HEK293 (cell line): ENCODE measurements around the gene ARMC3.

Source experiments
- CTCF ChIA-PET: fragments of 350-600 bp; formaldehyde crosslinking; extraction: SDS; loops from one replicate; lab custom pipeline; 2021; ENCODE audit warnings: antibody characterized with exemption; lab: Yijun Ruan, JAX
- POLR2A ChIA-PET: fragments of 300-600 bp; formaldehyde crosslinking; extraction: SDS; loops from one replicate; lab custom pipeline; 2020; ENCODE audit warnings: antibody characterized with exemption, inconsistent platforms; lab: Yijun Ruan, JAX
- H3K27ac ChIP-seq: fragments of 200-500 bp; sonication (Bioruptor generic); 2 replicates; pipeline ENCODE4 v1.5.1; 2014; ENCODE audit warnings: low read depth, low read length, control low read depth, inconsistent platforms; ENCODE audit errors: extremely low read depth
- H3K36me3 ChIP-seq, 2 experiments: fragments of 200-500 bp in 1 of 2; sonication (Bioruptor generic) in 1 of 2; 1 replicate in 1 of 2; 2 replicates in 1 of 2; pipeline ENCODE4 v1.5.1; 2014 to 2017; ENCODE audit warnings: inconsistent platforms in 2 of 2, low read length in 2 of 2; ENCODE audit not compliant: control insufficient read depth in 2 of 2, insufficient read depth in 1 of 2
- H3K4me1 ChIP-seq: fragments of 200-500 bp; sonication (Bioruptor generic); 2 replicates; pipeline ENCODE4 v1.5.1; 2014; ENCODE audit warnings: mild to moderate bottlenecking, low read length, inconsistent platforms; ENCODE audit not compliant: control insufficient read depth, insufficient read depth
- H3K4me3 ChIP-seq: 2 replicates; pipeline ENCODE4 v1.5.1; 2011; ENCODE audit warnings: low read depth, mild to moderate bottlenecking, control low read depth, low read length, moderate library complexity
- H3K9me3 ChIP-seq: fragments of 200-500 bp; sonication (Bioruptor generic); 2 replicates; pipeline ENCODE4 v1.5.1; 2014; ENCODE audit warnings: low read depth, low read length, inconsistent platforms; ENCODE audit not compliant: control insufficient read depth, insufficient read depth
- FEZF1 ChIP-seq: fragments of 450-650 bp; formaldehyde crosslinking; IDR thresholded peaks from 2 replicates; pipeline ENCODE4 v1.5.1; 2016; ENCODE audit warnings: missing biosample characterization, missing genetic modification characterization
- KLF16 ChIP-seq: fragments of 450-650 bp; formaldehyde crosslinking; IDR thresholded peaks from 2 replicates; pipeline ENCODE4 v1.5.1; 2017; ENCODE audit warnings: missing biosample characterization, missing genetic modification characterization
- PRDM4 ChIP-seq: fragments of 450-650 bp; formaldehyde crosslinking; IDR thresholded peaks from 2 replicates; pipeline ENCODE4 v1.5.1; 2017; ENCODE audit warnings: missing biosample characterization, missing genetic modification characterization
- REST ChIP-seq: fragments of 450-650 bp; formaldehyde crosslinking; IDR thresholded peaks from 2 replicates; pipeline ENCODE4 v1.5.1; 2016; ENCODE audit warnings: missing biosample characterization, missing genetic modification characterization
- SETDB1 ChIP-seq: IDR thresholded peaks from one replicate; pipeline ENCODE4 v1.6.1; 2017; ENCODE audit warnings: mild to moderate bottlenecking, low read length, moderate library complexity, mixed read lengths; ENCODE audit not compliant: insufficient read length
- TSHZ1 ChIP-seq: fragments of 450-650 bp; formaldehyde crosslinking; IDR thresholded peaks from 2 replicates; pipeline ENCODE4 v1.5.1; 2016; ENCODE audit warnings: missing biosample characterization, missing genetic modification characterization, borderline replicate concordance
- ZBTB44 ChIP-seq: fragments of 450-650 bp; IDR thresholded peaks from 2 replicates; pipeline ENCODE4 v1.5.1; 2018; ENCODE audit warnings: missing biosample characterization, mild to moderate bottlenecking, missing genetic modification characterization
- ZFHX2 ChIP-seq: fragments of 450-650 bp; formaldehyde crosslinking; conservative IDR thresholded peaks from 2 replicates; pipeline ENCODE4 v1.5.1; 2016; ENCODE audit warnings: missing biosample characterization, missing genetic modification characterization
- ZNF175 ChIP-seq: fragments of 450-650 bp; formaldehyde crosslinking; IDR thresholded peaks from 2 replicates; pipeline ENCODE4 v1.5.1; 2016; ENCODE audit warnings: missing biosample characterization, missing genetic modification characterization
- ZNF239 ChIP-seq: fragments of 450-650 bp; formaldehyde crosslinking; IDR thresholded peaks from 2 replicates; pipeline ENCODE4 v1.5.1; 2016; ENCODE audit warnings: missing biosample characterization, missing genetic modification characterization
- ZNF561 ChIP-seq: fragments of 450-650 bp; IDR thresholded peaks from 2 replicates; pipeline ENCODE4 v1.5.1; 2018; ENCODE audit warnings: missing biosample characterization, missing genetic modification characterization, borderline replicate concordance
- ZNF600 ChIP-seq: fragments of 450-650 bp; formaldehyde crosslinking; IDR thresholded peaks from 2 replicates; pipeline ENCODE4 v1.5.1; 2016; ENCODE audit warnings: missing biosample characterization, missing genetic modification characterization
- ZNF629 ChIP-seq: fragments of 450-650 bp; formaldehyde crosslinking; IDR thresholded peaks from 2 replicates; pipeline ENCODE4 v1.5.1; 2017; ENCODE audit warnings: missing biosample characterization, missing genetic modification characterization
- ZNF664 ChIP-seq: fragments of 450-650 bp; formaldehyde crosslinking; IDR thresholded peaks from 2 replicates; pipeline ENCODE4 v1.5.1; 2016; ENCODE audit warnings: missing biosample characterization, missing genetic modification characterization
- ZSCAN30 ChIP-seq: fragments of 450-650 bp; IDR thresholded peaks from 2 replicates; pipeline ENCODE4 v1.5.1; 2018; ENCODE audit warnings: missing biosample characterization, mild to moderate bottlenecking, missing genetic modification characterization, moderate library complexity

The ARMC3 gene

GRCh38 chr10:23067939-23068775, 140.3 kb downstream of the ARMC3 start (continued):
- TF ChIP-seq ZNF600 (tag by site-specific recombination) (peak; percentile 86), ZNF561 (0 out of 2 replicates have a peak, but pooled peaks have one; percentile 26), ZSCAN30 (tag by site-specific recombination) (peak; percentile 84), ZNF175 (tag by site-specific recombination) (no peak), REST (tag by site-specific recombination) (0 out of 2 replicates have a peak, but pooled peaks have one; percentile 18), ZNF629 (tag by site-specific recombination) (no peak), ZNF664 (tag by site-specific recombination) (no peak), KLF16 (tag by site-specific recombination) (no peak), ZBTB44 (no peak)

- no peaks in the 10 kb centered on the region for H3K9me3 ChIP-seq
- no peak for TF ChIP-seq SETDB1
- TF ChIP-seq ZFHX2 (tag by site-specific recombination), result no peak
- TF ChIP-seq REST (tag by site-specific recombination), result no peak
- TF ChIP-seq FEZF1 (tag by site-specific recombination), result no peak
- no peak for TF ChIP-seq PRDM4 (tag by site-specific recombination)
- no peak for TF ChIP-seq ZNF239
- TF ChIP-seq TSHZ1 (tag by site-specific recombination), result no peak
- no peaks in the 10 kb centered on the region for H3K36me3 ChIP-seq
- ChIA-PET CTCF (interaction anchor here (0.5 to 1.8 kb wide), 9 partner anchors 9 to 1888 kb away, joined by 3 to 15 read pairs (median 4); no protein-coding TSS in a partner anchor), POLR2A (no interaction called here)
- no peak overlapping the region for H3K27ac ChIP-seq
- H3K4me1 ChIP-seq, result no peaks in the 10 kb centered on the region
- H3K4me3 ChIP-seq, result no peak overlapping the region
Measured at GRCh38 chr10:23069019-23069815, 141.4 kb downstream of the ARMC3 start.
